HepG2 (cell line): ENCODE measurements around the gene AMPH.

Experiments used
- CC2D1A ChIP-seq: sonication (generic); formaldehyde crosslinking; IDR thresholded peaks from 2 replicates; pipeline ENCODE4 v1.8.1; 2023; ENCODE audit warnings: mild to moderate bottlenecking, missing genetic modification reagents
- ZNF136 ChIP-seq: sonication (generic); formaldehyde crosslinking; IDR thresholded peaks from 2 replicates; pipeline ENCODE4 v1.8.1; 2022; ENCODE audit warnings: low read depth, mild to moderate bottlenecking, moderate library complexity, missing genetic modification reagents
- TF ChIP-seq, protein P1 (sequence below): sonication (generic); formaldehyde crosslinking; IDR thresholded peaks from 2 replicates; pipeline ENCODE4 v1.5.0; 2020; ENCODE audit warnings: mild to moderate bottlenecking, missing genetic modification reagents, moderate library complexity

DNA sequence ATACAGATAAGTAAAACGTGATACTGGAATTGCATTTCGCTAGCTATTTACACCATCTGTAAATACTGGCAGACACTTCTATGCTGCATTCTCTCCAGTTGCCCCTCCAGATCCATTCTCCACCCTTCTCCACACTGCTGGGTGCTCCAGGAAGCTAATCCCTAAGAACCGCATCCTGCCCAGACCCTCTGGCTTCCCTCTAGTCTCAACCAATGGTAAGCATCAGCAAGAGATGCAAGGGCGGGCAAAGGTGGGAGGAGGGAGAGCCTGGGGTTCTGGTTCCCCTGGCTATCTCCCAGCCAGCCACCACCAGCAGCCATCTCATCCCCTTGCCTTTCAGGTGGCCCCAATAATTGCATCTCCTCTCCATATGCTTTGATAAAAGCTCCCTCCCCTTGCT lies 84.4 kb downstream of the AMPH start:
- TF ChIP-seq CC2D1A (CRISPR knock-in tag) (no peak), ZNF136 (CRISPR knock-in tag) (no peak)
- TF ChIP-seq, protein P1, sequence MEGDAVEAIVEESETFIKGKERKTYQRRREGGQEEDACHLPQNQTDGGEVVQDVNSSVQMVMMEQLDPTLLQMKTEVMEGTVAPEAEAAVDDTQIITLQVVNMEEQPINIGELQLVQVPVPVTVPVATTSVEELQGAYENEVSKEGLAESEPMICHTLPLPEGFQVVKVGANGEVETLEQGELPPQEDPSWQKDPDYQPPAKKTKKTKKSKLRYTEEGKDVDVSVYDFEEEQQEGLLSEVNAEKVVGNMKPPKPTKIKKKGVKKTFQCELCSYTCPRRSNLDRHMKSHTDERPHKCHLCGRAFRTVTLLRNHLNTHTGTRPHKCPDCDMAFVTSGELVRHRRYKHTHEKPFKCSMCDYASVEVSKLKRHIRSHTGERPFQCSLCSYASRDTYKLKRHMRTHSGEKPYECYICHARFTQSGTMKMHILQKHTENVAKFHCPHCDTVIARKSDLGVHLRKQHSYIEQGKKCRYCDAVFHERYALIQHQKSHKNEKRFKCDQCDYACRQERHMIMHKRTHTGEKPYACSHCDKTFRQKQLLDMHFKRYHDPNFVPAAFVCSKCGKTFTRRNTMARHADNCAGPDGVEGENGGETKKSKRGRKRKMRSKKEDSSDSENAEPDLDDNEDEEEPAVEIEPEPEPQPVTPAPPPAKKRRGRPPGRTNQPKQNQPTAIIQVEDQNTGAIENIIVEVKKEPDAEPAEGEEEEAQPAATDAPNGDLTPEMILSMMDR (CRISPR knock-in tag), result no peak
